Hepatocyte (in vitro differentiated cells): ENCODE results near the gene CREBBP.

ENCODE experiments used
- EZH2 ChIP-seq: fragments of 200-600 bp; sonication (generic); IDR thresholded peaks from 2 replicates; pipeline ENCODE4 v1.6.1; 2016; ENCODE audit warnings: antibody characterized with exemption, mild to moderate bottlenecking, borderline replicate concordance
- EZH2phosphoT487 ChIP-seq: fragments of 200-600 bp; sonication (generic); IDR thresholded peaks from one replicate; pipeline ENCODE4 v1.6.1; 2018; ENCODE audit warnings: antibody characterized with exemption, mild to moderate bottlenecking, low read depth, moderate library complexity; ENCODE audit not compliant: unreplicated experiment, severe bottlenecking
- TF ChIP-seq, protein P1 (sequence below): fragments of 200-600 bp; sonication (generic); IDR thresholded peaks from 2 replicates; pipeline ENCODE4 v1.5.1; 2016; ENCODE audit warnings: antibody characterized with exemption, mild to moderate bottlenecking; ENCODE audit not compliant: poor library complexity

DNA sequence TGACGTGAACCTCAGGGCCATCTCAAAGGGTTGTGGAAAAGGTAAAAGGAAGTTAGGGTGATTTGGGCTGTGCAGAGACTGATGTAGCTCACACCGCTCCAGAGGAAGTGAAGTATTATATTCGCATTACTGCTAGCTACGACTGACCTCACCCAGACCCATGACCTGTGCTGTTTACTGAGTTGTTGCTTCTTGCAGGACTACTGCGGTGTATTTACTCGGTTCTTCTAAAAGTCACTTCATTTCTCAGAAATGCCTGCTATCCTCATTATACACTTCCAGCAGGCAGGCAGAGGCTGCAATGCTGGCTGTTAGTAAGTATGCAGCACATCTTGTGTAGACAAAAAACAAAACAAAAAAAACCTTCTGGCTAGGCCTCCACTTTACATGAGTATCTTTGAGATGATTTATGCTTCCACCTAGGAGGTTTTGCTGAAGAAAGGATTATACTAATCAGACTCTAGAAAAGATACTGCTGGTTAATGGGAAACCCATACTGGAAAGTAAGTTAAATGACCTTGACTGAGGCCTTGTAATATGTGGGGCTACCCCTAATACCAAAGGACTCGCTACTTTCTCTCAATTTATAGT is 76.0 kb downstream of the CREBBP start:
- TF ChIP-seq, protein P1, sequence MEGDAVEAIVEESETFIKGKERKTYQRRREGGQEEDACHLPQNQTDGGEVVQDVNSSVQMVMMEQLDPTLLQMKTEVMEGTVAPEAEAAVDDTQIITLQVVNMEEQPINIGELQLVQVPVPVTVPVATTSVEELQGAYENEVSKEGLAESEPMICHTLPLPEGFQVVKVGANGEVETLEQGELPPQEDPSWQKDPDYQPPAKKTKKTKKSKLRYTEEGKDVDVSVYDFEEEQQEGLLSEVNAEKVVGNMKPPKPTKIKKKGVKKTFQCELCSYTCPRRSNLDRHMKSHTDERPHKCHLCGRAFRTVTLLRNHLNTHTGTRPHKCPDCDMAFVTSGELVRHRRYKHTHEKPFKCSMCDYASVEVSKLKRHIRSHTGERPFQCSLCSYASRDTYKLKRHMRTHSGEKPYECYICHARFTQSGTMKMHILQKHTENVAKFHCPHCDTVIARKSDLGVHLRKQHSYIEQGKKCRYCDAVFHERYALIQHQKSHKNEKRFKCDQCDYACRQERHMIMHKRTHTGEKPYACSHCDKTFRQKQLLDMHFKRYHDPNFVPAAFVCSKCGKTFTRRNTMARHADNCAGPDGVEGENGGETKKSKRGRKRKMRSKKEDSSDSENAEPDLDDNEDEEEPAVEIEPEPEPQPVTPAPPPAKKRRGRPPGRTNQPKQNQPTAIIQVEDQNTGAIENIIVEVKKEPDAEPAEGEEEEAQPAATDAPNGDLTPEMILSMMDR, result no peak
- TF ChIP-seq EZH2phosphoT487, result no peak
- TF ChIP-seq EZH2, result no peak
